HepG2 (cell line): ENCODE results near the gene LRSAM1. TPM values are rescaled to one million over a fixed set of nuclear protein-coding genes. Genes with fewer than 3 reads are reported as not detected.

Experiments used
- JUND ChIP-seq: sonication (generic); formaldehyde crosslinking; IDR thresholded peaks from 2 replicates; pipeline ENCODE4 v1.8.0; 2022; ENCODE audit warnings: mild to moderate bottlenecking, missing genetic modification reagents
- NR2F2 ChIP-seq: IDR thresholded peaks from 2 replicates; pipeline ENCODE4 v1.6.1; 2012; ENCODE audit warnings: low read depth, inconsistent platforms, borderline replicate concordance
- PLRG1 ChIP-seq: fragments of 450-650 bp; conservative IDR thresholded peaks from 2 replicates; pipeline ENCODE4 v1.6.1; 2016
- RARG ChIP-seq: sonication (generic); formaldehyde crosslinking; IDR thresholded peaks from 2 replicates; pipeline ENCODE4 v1.4.0; 2020; ENCODE audit warnings: low read depth, mild to moderate bottlenecking, missing genetic modification reagents
- SAFB2 ChIP-seq: sonication (generic); formaldehyde crosslinking; IDR thresholded peaks from 2 replicates; pipeline ENCODE4 v1.5.1; 2020; ENCODE audit warnings: missing genetic modification reagents, low read depth, mild to moderate bottlenecking, borderline replicate concordance
- TAF15 ChIP-seq: fragments of 200-400 bp; formaldehyde crosslinking; IDR thresholded peaks from one replicate; pipeline ENCODE4 v1.6.1; 2018; ENCODE audit warnings: mild to moderate bottlenecking, low read depth, low read length; ENCODE audit not compliant: poor library complexity, severe bottlenecking
- ZNF282 ChIP-seq: fragments of 450-650 bp; IDR thresholded peaks from 2 replicates; pipeline ENCODE4 v1.6.1; 2018; ENCODE audit not compliant: partially characterized antibody
- ZNF468 ChIP-seq: sonication (generic); formaldehyde crosslinking; IDR thresholded peaks from 2 replicates; pipeline ENCODE4 v1.8.0; 2022; ENCODE audit warnings: mild to moderate bottlenecking, moderate library complexity, missing genetic modification reagents
- ZSCAN29 ChIP-seq: sonication (generic); formaldehyde crosslinking; conservative IDR thresholded peaks from 2 replicates; pipeline ENCODE4 v1.4.0; 2020; ENCODE audit warnings: mild to moderate bottlenecking, missing genetic modification reagents
- polyA plus RNA-seq, 8 experiments: library from polyadenylated mRNA; depleted of rRNA in 3 of 8; stranded (reverse) in 7 of 8; unstranded in 1 of 8; fragments of >200 nt; fragmentation: Illumina TruSeq in 4 of 8; extraction: Trizol in 4 of 8; gene quantifications; 2 replicates each; pipeline versions ENCODE4 v1.2.1 to v1.2.3, GENCODE V29; 2011 to 2016; ENCODE audit warnings: low read depth in 4 of 8, missing spikeins in 1 of 8, mixed read lengths in 1 of 8; ENCODE audit not compliant: insufficient read depth in 1 of 8
- total RNA-seq, 5 experiments: library from RNA; depleted of rRNA; stranded (reverse); fragments of >200 nt; fragmentation: Illumina TruSeq; extraction: Trizol; gene quantifications; 2 replicates each; pipeline ENCODE4 v1.2.3, GENCODE V29; 2016; ENCODE audit warnings: low read depth in 1 of 5
- TF ChIP-seq, protein P1 (sequence below): sonication (generic); formaldehyde crosslinking; IDR thresholded peaks from 2 replicates; pipeline ENCODE4 v1.8.0; 2022; ENCODE audit warnings: low read depth, missing genetic modification reagents
- TF ChIP-seq, protein P2 (sequence below): sonication (generic); formaldehyde crosslinking; IDR thresholded peaks from 2 replicates; pipeline ENCODE4 v1.5.1; 2020; ENCODE audit warnings: mild to moderate bottlenecking, missing genetic modification reagents, moderate library complexity
- TF ChIP-seq, protein P3 (sequence below): sonication (generic); formaldehyde crosslinking; IDR thresholded peaks from 2 replicates; pipeline ENCODE4 v1.5.1; 2020; ENCODE audit warnings: mild to moderate bottlenecking, missing genetic modification reagents, borderline replicate concordance
- TF ChIP-seq, protein P4 (sequence below): sonication (generic); formaldehyde crosslinking; IDR thresholded peaks from 2 replicates; pipeline ENCODE4 v1.5.1; 2020; ENCODE audit warnings: mild to moderate bottlenecking, missing genetic modification reagents, borderline replicate concordance

Gene LRSAM1
- total and polyA plus RNA-seq, 2 of the 13 experiments (the other 11 are each of a cell fraction or from before 2014, with no cell fraction given) = 8.7 to 10.2 TPM

DNA sequence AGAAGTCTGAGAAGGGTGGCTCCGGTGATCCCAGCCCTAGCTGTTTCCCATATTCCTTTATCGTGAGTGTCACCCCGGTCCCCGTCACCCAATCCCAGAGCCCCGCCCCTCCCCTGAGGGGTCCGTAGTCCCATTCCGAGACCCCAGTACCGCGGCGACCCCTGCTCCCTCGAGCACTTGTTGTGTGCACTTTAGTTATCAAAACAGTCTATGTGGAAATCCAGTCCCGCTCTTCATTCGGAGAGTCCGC is 223 bp downstream of the LRSAM1 start (continued):
- TF ChIP-seq, protein P1, sequence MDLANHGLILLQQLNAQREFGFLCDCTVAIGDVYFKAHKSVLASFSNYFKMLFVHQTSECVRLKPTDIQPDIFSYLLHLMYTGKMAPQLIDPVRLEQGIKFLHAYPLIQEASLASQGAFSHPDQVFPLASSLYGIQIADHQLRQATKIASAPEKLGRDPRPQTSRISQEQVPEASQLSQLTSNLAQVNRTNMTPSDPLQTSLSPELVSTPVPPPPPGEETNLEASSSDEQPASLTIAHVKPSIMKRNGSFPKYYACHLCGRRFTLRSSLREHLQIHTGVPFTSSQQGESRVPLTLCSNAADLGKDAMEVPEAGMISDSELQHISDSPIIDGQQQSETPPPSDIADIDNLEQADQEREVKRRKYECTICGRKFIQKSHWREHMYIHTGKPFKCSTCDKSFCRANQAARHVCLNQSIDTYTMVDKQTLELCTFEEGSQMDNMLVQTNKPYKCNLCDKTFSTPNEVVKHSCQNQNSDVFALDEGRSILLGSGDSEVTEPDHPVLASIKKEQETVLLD = 0 out of 2 replicates have a peak, but pooled peaks have one; percentile 12
- TF ChIP-seq RARG (CRISPR knock-in tag) = no peak
- TF ChIP-seq, protein P2, sequence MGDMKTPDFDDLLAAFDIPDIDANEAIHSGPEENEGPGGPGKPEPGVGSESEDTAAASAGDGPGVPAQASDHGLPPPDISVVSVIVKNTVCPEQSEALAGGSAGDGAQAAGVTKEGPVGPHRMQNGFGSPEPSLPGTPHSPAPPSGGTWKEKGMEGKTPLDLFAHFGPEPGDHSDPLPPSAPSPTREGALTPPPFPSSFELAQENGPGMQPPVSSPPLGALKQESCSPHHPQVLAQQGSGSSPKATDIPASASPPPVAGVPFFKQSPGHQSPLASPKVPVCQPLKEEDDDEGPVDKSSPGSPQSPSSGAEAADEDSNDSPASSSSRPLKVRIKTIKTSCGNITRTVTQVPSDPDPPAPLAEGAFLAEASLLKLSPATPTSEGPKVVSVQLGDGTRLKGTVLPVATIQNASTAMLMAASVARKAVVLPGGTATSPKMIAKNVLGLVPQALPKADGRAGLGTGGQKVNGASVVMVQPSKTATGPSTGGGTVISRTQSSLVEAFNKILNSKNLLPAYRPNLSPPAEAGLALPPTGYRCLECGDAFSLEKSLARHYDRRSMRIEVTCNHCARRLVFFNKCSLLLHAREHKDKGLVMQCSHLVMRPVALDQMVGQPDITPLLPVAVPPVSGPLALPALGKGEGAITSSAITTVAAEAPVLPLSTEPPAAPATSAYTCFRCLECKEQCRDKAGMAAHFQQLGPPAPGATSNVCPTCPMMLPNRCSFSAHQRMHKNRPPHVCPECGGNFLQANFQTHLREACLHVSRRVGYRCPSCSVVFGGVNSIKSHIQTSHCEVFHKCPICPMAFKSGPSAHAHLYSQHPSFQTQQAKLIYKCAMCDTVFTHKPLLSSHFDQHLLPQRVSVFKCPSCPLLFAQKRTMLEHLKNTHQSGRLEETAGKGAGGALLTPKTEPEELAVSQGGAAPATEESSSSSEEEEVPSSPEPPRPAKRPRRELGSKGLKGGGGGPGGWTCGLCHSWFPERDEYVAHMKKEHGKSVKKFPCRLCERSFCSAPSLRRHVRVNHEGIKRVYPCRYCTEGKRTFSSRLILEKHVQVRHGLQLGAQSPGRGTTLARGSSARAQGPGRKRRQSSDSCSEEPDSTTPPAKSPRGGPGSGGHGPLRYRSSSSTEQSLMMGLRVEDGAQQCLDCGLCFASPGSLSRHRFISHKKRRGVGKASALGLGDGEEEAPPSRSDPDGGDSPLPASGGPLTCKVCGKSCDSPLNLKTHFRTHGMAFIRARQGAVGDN (CRISPR knock-in tag) = no peak
- no peak for TF ChIP-seq PLRG1
- TF ChIP-seq ZNF468 = no peak
- no peak for TF ChIP-seq NR2F2
- TF ChIP-seq, protein P3, sequence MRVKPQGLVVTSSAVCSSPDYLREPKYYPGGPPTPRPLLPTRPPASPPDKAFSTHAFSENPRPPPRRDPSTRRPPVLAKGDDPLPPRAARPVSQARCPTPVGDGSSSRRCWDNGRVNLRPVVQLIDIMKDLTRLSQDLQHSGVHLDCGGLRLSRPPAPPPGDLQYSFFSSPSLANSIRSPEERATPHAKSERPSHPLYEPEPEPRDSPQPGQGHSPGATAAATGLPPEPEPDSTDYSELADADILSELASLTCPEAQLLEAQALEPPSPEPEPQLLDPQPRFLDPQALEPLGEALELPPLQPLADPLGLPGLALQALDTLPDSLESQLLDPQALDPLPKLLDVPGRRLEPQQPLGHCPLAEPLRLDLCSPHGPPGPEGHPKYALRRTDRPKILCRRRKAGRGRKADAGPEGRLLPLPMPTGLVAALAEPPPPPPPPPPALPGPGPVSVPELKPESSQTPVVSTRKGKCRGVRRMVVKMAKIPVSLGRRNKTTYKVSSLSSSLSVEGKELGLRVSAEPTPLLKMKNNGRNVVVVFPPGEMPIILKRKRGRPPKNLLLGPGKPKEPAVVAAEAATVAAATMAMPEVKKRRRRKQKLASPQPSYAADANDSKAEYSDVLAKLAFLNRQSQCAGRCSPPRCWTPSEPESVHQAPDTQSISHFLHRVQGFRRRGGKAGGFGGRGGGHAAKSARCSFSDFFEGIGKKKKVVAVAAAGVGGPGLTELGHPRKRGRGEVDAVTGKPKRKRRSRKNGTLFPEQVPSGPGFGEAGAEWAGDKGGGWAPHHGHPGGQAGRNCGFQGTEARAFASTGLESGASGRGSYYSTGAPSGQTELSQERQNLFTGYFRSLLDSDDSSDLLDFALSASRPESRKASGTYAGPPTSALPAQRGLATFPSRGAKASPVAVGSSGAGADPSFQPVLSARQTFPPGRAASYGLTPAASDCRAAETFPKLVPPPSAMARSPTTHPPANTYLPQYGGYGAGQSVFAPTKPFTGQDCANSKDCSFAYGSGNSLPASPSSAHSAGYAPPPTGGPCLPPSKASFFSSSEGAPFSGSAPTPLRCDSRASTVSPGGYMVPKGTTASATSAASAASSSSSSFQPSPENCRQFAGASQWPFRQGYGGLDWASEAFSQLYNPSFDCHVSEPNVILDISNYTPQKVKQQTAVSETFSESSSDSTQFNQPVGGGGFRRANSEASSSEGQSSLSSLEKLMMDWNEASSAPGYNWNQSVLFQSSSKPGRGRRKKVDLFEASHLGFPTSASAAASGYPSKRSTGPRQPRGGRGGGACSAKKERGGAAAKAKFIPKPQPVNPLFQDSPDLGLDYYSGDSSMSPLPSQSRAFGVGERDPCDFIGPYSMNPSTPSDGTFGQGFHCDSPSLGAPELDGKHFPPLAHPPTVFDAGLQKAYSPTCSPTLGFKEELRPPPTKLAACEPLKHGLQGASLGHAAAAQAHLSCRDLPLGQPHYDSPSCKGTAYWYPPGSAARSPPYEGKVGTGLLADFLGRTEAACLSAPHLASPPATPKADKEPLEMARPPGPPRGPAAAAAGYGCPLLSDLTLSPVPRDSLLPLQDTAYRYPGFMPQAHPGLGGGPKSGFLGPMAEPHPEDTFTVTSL (CRISPR knock-in tag) = 0 out of 2 replicates have a peak, but pooled peaks have one; percentile 43
- TF ChIP-seq ZSCAN29 = 0 out of 2 replicates have a peak, but pooled peaks have one; percentile 6
- no peak for TF ChIP-seq SAFB2 (CRISPR knock-in tag)
- no peak for TF ChIP-seq TAF15
- TF ChIP-seq ZNF282 = no peak
- no peak for TF ChIP-seq JUND (CRISPR knock-in tag)
- TF ChIP-seq, protein P4, sequence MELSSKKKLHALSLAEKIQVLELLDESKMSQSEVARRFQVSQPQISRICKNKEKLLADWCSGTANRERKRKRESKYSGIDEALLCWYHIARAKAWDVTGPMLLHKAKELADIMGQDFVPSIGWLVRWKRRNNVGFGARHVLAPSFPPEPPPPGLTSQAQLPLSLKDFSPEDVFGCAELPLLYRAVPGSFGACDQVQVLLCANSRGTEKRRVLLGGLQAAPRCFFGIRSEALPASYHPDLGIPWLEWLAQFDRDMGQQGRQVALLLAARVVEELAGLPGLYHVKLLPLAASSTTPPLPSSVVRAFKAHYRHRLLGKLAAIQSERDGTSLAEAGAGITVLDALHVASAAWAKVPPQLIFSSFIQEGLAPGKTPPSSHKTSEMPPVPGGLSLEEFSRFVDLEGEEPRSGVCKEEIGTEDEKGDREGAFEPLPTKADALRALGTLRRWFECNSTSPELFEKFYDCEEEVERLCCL = no peak
